Right atrium auricular region (tissue), 2 donors: Measurements from ENCODE around the gene WDR82. TPM values are rescaled to one million over a fixed set of nuclear protein-coding genes. Genes with fewer than 3 reads are reported as not detected.

Source experiments
- DNase-seq: peaks from one replicate; pipeline ENCODE4 v3.0.0-alpha.2; 2019; ENCODE audit warnings: low spot score
- H3K27ac ChIP-seq, 2 donors: fragments of 200-600 bp; sonication (generic); 1 replicate in 1 of 2; 2 replicates in 1 of 2; pipeline ENCODE4 v1.5.1; 2016 to 2019
- H3K27me3 ChIP-seq, 2 donors: fragments of 200-600 bp; sonication (generic); one replicate each; pipeline versions ENCODE4 v1.5.1 to v1.6.0; 2017 to 2019
- H3K36me3 ChIP-seq: fragments of 200-600 bp; sonication (generic); one replicate; pipeline ENCODE4 v1.5.1; 2016
- H3K4me1 ChIP-seq, 2 donors: fragments of 200-600 bp; sonication (generic); one replicate each; pipeline versions ENCODE4 v1.5.1 to v1.6.0; 2017 to 2019
- H3K4me3 ChIP-seq, 2 donors: fragments of 200-600 bp; sonication (generic); 1 replicate in 1 of 2; 2 replicates in 1 of 2; pipeline ENCODE4 v1.5.1; 2017 to 2019; ENCODE audit warnings: mild to moderate bottlenecking in 1 of 2, moderate library complexity in 1 of 2
- H3K9me3 ChIP-seq, 2 donors: fragments of 200-600 bp; sonication (generic); one replicate each; pipeline ENCODE4 v1.5.1; 2019
- CTCF ChIP-seq, 2 donors: fragments of 200-600 bp; sonication (generic); IDR thresholded peaks; one replicate each; pipeline ENCODE4 v1.5.1; 2019; ENCODE audit warnings: antibody characterized with exemption in 2 of 2
- total RNA-seq, 2 donors: library from RNA; depleted of rRNA; stranded (reverse); fragments of >200 nt; gene quantifications; one replicate each; pipeline ENCODE4 v1.1.0, GENCODE V29; 2016

The WDR82 gene
- total RNA-seq, 2 donors from 2014 or later, result 43.2 to 43.8 TPM

GRCh38 chr3:52213005-52213404 is 65.4 kb downstream of the WDR82 start:
- Histone ChIP-seq H3K27ac (no peak overlapping the region), H3K4me1 (peaks cover 0 to 24% of the 10 kb centered on the region in 2 donors), H3K9me3 (no peaks in the 10 kb centered on the region), H3K36me3 (peaks cover 80% of the 10 kb centered on the region), H3K27me3 (no peaks in the 10 kb centered on the region), H3K4me3 (no peak overlapping the region)
- no peak for TF ChIP-seq CTCF (IDR thresholded peaks at IDR 0.05)
- DNase-seq, result no peak

- no peaks in the 10 kb centered on the region for H3K9me3 ChIP-seq
- H3K36me3 ChIP-seq, result peaks cover 96% of the 10 kb centered on the region
- no peaks in the 10 kb centered on the region for H3K27me3 ChIP-seq
- no peak for DNase-seq
- H3K4me3 ChIP-seq, result no peak overlapping the region
- TF ChIP-seq CTCF (IDR thresholded peaks at IDR 0.05), result no peak
- H3K27ac ChIP-seq, result no peak overlapping the region
- H3K4me1 ChIP-seq, result peaks cover 0 to 10% of the 10 kb centered on the region in 2 donors
These were observed 67.1 kb downstream of the WDR82 start for GRCh38 chr3:52211268-52211891.

GRCh38 chr3:52210550-52211046 is 67.9 kb downstream of the WDR82 start:
- peaks cover 100% of the 10 kb centered on the region for H3K36me3 ChIP-seq
- H3K9me3 ChIP-seq, result no peaks in the 10 kb centered on the region
- DNase-seq, result no peak
- H3K27me3 ChIP-seq, result no peaks in the 10 kb centered on the region
- no peak overlapping the region for H3K27ac ChIP-seq
- peaks cover 0 to 2% of the 10 kb centered on the region in 2 donors for H3K4me1 ChIP-seq
- no peak overlapping the region for H3K4me3 ChIP-seq
- TF ChIP-seq CTCF (IDR thresholded peaks at IDR 0.05), result no peak

DNA sequence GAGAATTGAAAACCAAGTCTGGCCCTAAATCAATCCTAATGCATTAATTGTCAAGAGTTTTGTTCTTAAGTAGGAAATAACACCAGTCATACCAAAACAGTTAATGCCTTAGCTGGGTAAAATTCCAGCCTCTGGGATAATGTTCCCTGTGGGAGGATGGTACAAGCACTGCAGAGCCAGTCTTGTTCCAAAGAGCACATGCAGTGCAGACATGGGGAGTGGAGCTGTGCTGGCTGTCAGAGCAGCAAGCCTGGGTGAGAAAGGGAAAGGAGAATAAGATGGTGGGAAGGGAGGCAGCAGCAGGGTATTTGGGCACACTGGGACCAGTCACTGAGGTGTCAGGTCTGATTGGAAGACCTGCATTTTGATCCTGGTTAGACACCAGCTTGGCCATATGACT is 68.4 kb downstream of the WDR82 start:
- DNase-seq, result no peak
- Histone ChIP-seq H3K27ac (no peak overlapping the region), H3K4me1 (no peaks in the 10 kb centered on the region), H3K4me3 (no peak overlapping the region), H3K36me3 (peaks cover 100% of the 10 kb centered on the region), H3K27me3 (no peaks in the 10 kb centered on the region), H3K9me3 (no peaks in the 10 kb centered on the region)
- no peak for TF ChIP-seq CTCF (IDR thresholded peaks at IDR 0.05)

GRCh38 chr3:52208556-52208955 is 69.9 kb downstream of the WDR82 start:
- no peak for DNase-seq
- peaks cover 100% of the 10 kb centered on the region for H3K36me3 ChIP-seq
- no peak for TF ChIP-seq CTCF (IDR thresholded peaks at IDR 0.05)
- H3K4me3 ChIP-seq, result no peak overlapping the region
- no peaks in the 10 kb centered on the region for H3K9me3 ChIP-seq
- H3K4me1 ChIP-seq, result no peaks in the 10 kb centered on the region
- H3K27ac ChIP-seq, result no peak overlapping the region
- no peaks in the 10 kb centered on the region for H3K27me3 ChIP-seq
